Suprapubic skin (tissue), 3 donors: Measurements from ENCODE around the gene LHFPL3.

Source experiments
- CTCF ChIP-seq, 2 donors: fragments of 200-600 bp in 1 of 2; fragments of 450-650 bp in 1 of 2; sonication (generic) in 1 of 2; IDR thresholded peaks; one replicate each; pipeline ENCODE4 v1.5.1; 2016 to 2019; ENCODE audit warnings: antibody characterized with exemption in 2 of 2, mild to moderate bottlenecking in 1 of 2, moderate library complexity in 1 of 2
- POLR2AphosphoS5 ChIP-seq, 3 donors: sonication (generic); formaldehyde crosslinking; IDR thresholded peaks; one replicate each; pipeline ENCODE4 v1.6.1; 2017; ENCODE audit warnings: antibody characterized with exemption in 3 of 3

GRCh38 chr7:104317948-104318629 is 10.3 kb upstream of the LHFPL3 start:
- TF ChIP-seq CTCF (IDR thresholded peaks at IDR 0.05) (no peak), POLR2AphosphoS5 (IDR thresholded peaks at IDR 0.05) (no peak)
